Activated gamma-delta T cell (primary cell): Measurements from ENCODE around the gene ITSN1.

ENCODE experiments used
- DNase-seq: peaks from one replicate; lab custom pipeline; 2025; lab: John Stamatoyannopoulos, UW

ITSN1 gene

DNA sequence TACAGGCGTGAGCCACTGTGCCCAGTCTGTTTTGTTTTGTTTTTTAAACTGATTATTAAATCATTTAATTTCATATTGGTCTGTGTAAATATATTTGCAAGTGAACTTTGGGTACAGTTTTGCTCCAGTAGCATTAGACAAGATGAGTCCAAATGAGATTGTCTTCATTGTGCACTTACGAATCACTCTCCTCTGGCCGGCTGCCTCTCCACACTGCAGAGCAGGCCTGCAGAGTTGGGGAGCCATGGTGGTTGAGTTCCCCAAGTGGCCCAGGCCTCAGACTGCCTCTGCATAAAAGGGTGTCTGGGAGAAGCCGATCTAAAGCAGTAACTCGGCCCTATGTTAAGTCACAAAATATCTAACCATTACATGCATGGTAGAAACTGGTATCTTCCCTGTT is 198.5 kb downstream of the ITSN1 start:
- DNase-seq: no peak

DNA sequence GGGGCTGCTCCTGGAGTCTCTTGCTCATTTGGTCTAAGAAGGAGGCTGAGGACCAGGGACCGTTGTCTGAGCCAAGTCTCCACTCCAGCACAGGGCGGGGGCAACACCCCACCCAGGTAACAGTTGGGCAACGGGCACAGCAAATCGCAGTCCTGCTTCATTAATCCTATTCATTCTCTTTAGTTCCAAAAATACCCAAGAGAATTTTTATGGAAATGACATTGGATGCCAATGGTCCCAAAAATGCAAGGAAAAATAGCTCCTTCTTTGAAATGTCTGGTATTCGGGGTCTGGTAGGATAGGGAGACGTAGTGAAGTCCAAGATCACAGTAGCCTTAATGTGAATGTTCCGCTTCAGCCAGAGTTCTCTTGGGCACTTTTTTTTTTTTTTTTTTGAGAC is 199.3 kb downstream of the ITSN1 start:
- DNase-seq: no peak

DNA sequence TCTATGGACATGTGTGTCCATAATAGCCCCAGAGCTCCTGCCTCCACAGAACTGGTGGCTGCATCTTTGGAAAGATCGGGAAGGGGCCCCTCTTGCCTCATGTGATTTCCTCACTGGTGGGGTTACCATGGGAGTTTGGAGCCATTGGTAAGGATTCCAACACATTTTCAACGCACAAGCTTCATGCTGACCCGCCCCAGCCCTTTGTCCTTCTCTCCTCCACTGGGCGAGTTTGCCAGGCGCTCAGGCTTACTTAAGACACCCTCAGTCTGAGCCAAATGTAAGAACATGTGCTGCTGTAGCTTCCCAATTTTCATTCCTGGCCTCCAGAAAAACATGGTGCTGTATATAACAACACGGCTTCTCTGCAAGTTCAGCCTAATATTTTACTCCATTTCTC is 200.9 kb downstream of the ITSN1 start:
- DNase-seq: no peak

DNA sequence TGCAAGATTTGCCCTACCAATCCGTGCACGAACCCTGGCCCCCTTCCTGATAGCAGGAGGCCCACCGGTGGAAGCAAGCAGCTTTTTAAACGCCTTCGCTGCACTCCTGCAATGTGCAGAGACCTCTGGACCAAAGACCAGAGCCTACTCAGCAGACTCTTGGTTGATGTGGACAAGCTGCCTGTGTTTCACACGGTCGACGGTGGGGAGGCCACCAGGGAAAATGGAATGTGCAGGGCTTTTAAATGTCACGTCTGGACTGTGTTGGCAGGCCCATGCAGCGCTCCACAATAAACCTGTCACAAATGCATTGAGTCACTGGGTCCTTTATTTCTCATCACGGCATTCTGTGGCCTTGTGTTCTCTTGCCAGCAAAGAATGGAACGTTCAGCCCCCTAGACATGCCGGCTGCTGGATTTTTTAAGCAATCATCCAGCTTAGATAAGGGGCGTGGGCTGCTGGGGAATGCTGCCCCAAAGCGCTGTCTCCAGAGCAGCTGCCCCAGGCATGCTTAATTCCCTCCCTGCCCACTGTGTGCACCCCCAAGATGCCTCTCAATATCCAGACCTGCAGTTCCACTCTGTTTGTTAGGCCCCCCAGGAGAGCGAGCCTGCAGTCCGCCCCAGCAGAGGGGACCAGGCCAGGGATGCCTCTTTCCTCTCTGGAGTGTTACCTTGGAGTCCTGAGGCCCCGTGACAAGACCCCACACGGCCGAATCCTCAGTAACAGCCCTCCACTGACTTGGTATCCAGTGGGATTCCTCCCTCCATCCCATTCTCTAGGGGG is 202.0 kb downstream of the ITSN1 start:
- no peak for DNase-seq

DNA sequence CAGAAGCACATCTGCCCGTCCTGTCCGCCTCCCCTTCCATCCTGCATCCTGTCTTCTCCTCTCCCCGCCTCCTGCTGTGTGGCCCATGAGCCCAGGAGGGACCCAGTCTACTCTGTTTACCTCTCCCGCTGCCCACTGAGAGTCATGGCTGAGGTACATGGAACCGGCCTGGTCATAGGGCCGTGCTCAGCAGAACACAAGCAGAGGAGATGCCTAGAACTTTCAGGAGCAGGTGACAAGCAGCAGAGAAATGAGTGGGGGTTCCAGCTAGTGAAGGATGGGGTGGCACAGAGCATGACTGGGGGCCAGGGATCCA is 202.5 kb downstream of the ITSN1 start:
- DNase-seq: no peak

DNA sequence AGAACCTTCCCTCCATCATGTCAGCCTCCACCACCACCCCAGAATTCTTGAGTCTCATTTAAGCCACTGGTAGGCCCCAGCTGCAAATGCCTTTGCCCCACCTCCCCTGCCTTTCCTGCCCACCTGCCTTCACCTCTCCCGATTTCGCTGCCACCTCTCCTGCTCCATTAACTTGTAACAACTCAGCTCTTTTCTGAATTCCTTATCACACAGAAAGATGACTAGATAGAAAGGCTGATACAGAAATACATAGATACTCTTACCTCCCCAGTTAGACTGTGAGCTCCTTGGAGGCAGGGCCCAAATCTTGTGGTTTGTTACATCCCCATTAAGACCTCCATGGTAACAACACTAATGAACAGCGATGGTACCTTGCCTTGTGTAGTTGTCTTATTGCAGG is 203.8 kb downstream of the ITSN1 start:
- no peak for DNase-seq

DNA sequence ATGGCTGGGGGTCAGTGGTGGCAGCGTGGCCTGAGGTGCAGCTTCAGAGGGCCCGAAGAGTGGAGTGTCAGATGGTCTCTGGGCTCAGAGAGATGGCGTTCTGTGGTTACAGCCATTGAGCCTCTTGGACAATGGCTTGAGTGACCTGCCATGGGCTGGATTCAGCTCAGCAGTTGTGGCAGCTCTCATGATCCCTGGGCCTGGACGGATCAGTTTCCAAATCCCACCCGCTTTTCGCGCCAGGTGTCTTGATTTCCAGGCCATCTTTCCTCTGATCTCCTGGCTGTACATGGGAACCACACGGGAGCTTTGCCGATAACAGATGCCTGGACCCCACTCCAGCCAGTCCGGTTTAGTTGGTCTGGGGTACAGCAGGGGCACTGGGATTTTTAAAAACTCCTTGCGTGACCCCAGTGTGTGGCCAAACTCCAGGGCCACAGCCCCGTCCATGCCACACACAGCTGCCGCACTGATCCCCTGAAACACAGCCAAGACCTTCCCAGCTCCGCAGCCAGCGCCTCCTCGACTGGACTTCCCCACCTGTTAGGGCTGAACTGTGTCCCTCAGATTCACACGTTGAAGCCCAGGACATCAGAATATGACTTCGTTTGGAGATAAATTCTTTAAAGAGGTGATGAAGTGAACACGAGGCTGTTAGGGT is 205.4 kb downstream of the ITSN1 start:
- no peak for DNase-seq

DNA sequence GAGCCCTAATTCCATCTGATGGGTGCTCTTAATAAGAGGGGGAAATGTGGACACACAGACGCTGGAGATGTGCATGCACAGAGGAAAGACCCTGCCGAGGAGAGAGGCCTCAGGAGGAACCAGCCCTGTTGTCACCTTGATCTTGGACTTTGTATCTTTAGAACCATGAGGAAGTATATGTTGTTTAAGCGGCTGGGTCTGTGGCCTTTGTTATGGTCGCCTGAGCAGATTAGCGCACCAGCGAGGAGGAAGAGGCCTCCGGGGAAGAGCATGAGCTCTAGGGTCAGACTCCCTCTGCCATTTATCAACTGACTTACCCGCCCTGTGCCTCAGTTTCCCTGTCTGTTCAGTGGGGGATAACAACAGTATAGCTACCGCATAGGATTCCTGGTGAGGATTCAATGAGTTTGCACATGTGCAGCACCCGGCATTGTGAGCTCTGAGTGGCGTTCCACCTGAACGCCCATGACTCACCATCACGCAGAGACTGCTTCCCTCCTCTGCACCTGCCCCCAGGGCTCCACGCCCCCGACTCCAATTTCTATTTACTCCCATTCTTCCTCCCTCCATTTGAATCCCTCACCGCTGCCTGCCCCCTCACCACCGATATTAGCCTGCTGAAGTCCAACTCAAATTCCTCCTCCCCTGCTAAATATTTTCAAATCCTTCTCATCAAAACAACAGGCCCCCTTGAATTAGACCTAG is 206.1 kb downstream of the ITSN1 start:
- DNase-seq: no peak

DNA sequence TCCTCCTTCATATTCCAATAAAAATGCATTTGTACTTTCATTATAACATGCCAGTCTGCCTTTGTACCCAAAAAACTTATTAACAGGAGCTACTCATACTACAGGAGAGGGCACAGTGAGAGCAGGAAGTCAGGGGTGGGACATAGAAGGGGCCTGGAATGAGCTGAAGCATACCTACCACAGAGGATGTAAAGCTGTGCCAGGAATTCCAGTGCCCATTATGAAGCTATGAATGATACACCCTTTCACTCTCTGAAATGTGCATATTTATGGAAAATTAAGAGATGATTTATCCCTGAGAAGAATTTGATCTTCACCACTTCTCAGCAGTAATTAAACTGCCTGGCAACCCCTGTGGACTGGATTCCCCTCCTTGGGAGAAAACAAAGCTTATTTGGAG is 207.5 kb downstream of the ITSN1 start:
- no peak for DNase-seq

DNA sequence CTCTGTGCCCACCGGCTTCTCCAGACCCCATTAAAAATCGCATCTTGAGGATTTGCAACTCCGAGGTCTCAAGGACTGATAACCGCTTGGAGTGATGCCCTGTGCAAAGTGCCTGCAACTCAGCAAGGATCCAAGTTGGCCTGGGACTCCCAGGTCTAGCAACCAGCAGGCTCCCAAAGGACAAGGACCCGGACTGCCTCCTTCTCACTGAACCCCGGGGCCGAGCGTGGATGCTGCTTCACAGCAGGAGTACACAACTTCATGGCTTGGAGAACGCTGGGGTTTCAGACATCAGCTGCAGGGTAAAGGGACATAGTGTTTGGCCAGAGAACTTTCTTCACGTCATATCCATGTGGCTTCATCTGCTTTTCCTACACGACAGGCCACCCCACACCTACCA is 208.1 kb downstream of the ITSN1 start:
- no peak for DNase-seq

DNA sequence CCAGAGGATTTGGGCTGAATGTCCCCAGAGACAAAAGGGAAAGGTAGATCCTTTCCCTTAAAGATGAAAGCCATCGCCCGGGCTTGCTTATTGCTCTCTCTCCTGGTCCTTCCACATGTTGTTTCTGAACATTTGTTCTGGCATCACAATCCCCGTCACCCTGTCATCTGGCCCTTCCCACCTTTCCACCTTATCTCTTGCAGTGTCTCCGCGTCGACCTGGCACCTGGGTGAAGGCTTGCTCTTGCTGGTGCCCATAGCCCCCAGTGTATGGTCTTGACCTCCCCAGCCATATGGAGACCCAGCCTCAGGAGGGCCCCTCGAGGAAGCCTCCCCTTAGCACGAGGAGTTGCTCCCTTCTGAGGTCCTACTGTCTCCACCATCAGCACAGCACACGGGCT is 208.7 kb downstream of the ITSN1 start:
- DNase-seq: no peak

DNA sequence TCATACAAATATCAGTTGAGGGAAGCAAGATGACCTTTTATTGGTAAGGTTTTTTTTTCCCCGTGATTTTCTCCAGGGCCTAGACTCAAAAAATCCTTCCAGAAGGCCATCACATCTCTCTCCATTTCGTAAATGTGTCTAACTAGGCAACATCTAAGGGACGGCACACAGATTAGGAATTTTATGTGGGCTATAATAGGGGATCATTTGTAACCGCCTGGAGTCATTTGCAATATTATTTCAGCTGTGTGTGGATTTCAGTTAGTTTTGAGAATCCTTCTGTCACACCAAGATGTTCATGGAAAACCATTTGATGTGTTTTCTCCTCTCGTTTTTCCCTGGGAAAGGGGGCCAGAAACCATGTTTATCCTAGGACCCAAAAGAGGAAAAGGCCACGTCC is 210.2 kb downstream of the ITSN1 start:
- no peak for DNase-seq

DNA sequence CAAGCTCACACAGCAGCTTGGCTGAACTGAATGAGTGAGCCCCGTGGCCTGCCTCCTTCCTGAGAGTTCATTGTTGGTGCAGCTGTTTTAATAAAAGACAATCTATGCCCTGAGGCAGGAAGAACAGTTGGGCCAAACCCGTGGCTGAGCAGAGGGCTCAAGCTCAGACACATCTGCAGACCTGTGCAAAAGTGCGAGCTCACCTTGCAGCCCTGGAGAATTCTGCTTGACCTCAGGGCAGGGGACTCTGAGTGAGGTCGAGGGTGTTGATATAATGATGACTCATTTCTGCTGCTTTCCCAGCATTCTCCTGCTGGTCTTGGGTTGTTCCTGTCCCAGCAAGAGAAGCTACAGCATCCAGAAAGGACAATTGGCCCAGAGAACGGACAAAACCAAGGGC is 212.3 kb downstream of the ITSN1 start:
- no peak for DNase-seq

DNA sequence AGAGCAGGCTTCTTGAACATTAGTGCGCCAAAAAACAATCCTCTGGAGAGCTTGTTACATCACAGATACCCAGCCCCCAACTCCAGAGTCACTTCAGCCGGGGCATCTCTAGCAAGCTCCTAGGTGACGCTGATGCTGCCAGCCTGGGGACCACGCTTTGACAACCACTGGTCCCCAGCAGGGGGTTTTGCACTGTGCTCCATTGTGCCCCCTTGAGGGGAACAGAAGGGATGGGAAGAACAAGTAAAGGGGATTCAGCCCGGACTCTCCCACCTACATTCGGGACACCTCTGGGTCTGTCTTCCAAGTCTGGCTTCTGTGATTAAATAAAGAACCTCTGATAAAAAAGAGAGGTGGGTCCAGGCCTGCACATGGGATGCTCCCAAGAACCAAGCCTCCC is 212.9 kb downstream of the ITSN1 start:
- DNase-seq: no peak

DNA sequence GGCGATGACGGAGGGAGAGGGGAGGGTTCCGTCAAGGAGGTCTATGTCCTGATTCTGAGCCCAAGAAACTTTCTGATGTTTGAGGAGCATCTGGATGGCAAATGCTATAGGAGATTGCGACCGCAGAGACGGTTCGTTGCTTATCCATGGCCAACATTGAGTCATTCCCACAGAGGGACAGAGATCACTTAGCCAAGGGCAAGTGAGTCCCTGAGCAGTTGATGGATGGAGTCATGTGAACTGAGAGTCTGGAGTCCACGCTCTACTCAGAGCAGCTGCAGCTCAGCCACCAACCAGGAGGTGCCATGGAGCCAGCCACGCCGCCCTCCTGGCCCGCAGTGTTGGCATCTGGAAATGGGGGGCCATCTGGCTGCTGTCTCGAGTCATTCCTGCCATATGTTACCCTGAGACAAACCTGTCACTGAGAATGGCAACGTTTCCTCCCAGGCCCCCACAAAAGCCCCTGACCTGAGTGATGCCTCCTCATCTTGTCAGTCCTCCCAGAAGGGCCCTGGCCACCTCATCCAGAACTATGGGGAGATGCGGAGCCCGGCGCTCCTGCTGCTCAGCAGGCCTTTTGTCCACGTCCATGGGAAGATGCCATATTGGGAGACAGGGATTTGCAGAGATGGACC is 214.7 kb downstream of the ITSN1 start:
- DNase-seq: no peak

DNA sequence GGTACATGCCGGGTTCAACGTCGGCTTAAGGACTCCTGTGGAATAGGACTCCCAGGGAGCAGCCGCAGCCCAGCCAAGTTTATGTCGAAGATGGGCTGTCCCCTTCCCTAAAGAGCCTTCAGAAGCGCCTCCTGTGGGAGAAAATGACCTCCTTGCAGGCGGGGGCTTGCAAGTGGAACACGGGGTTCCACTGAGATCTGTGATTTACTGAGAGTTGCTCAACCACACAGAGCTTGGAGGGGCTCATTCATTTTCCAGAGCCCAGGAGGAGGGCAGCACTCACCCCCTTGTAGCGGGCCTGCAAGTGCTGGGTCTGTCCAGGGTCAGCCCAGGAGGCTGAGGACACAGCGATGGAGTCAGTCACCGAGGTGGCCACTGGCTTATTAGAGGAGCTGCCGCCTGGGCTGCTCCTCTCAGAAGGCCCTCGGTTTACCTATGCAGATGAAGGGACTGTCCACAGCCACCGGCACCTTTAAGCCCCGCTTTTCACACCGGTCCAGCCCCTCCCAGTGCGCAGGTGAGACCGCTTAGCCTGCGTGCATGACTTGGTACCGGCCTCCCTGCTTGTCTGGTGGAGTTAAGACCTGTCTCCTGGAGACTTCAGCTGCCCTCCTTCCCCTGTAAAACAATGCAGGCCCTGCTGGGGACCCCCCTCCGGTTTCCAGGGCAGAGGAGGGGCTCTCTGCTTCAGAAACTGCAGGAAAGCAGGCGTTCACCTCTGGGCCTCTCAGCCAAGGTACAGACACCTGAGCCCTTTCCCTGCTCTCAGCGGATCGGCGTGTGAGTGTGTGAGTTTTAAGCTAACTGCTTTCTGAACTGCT is 215.8 kb downstream of the ITSN1 start:
- no peak for DNase-seq

DNA sequence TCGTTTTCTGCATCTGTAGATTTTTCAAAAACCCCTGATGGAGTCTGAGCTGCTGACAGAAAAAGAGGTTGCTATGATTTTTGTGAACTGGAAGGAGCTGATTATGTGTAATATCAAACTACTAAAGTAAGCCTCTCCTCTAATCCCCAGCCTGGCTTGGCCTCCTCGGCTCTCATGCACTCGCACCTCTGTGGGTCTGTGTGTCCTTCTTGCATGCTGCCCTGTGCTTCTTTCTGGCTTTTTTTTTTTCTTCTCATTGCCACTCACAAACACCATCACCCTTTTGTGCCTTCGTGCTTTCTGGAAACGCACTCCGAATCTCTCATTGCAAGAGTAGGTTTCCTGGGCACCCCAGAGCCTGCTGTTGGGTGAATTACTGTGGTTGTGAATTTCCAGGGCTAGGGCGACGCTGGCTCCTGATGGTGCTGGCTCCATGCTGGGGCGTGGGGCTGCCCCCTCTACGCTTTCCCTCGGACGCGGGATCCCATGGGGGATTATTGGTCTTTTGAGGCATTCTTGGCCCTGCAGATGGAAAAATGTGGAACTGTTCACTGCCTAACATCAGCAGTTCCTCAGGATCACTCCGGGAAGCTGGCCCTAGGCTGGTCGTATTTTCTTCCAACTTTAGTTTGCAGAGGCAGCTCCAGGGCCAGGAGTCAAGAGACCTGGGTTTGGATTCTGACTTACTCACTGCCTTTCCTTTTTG is 216.5 kb downstream of the ITSN1 start:
- no peak for DNase-seq

DNA sequence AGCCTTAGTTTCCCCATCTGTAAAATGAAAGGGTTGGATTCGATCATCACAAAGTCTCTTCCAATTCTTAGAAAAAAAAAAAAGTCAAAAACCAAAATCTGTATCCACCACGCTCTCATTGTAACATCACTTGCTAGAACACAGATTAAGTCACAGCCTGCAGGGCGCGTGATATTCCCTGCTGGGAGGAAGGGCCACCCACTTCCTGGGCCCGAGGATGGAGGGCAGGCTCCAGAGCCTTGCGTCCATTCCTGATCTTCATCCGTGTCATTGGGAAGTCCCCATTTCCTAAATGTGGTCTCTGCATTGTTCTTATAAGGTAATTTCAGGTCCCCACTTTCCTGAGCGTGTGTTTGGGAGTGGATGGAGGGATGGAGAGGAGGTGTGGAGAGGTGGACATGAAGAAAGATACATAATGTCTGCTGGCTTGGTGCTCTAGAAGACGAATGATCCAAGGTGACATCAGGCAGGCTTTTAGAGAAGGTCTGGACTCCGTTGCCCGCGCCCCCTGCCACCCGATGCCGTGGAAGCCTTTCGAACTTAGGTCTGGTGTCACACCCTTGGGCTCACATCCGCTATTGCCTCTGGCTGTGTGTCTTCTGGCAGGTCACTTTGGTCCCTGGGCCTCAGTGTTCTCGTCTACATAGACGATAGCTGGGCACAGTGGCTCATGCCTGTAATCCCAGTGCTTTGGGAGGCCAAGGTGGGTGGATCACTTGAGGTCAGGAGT is 217.2 kb downstream of the ITSN1 start:
- no peak for DNase-seq

DNA sequence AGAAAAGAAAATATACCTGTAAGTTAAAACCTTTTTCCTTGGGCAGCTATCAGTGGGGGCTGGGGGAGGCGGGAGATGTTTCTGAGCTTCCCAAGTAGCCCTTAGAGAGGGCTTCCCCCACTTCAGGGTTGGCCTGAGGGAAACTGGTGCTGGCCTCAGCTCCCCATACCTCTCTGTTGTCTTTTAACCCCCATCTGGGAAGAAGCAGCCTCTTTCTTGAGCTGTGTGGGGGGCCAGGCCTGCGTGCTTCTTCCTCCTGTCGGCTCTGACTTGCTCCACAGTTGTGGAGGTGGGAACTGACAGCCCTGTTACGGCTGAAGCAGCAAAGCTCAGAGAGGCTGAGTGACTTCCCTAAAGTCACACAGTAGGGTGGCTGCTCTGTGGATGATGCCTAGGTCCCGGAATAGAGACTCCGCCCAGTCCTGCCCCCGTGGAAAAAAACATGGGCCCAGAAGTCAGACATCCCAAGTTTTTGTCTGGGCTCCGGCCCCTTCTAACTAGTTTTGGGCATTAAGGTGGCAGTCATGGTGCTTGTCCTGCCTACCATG is 218.1 kb downstream of the ITSN1 start:
- DNase-seq: no peak

DNA sequence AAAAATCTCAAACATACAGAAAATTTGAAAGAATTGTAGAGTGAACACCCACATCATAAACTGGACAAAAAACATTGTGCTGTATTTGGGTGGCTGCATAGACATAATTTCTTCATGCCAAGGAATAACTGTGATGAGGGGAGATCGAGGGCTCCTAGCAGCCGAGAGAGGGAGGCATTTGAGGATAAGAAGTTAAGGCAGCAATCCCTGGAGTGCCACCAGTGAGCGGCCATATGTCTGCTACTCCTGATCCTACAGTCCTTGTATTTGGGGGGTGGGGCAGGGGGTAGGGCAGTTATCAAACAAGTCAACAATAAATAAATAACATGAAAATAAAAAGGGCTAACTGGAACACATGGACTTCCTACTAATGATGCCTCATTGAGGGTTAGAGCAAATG is 218.8 kb downstream of the ITSN1 start:
- DNase-seq: no peak
